HepG2 (cell line): ENCODE data around the gene ARL3. TPM values are rescaled to one million over a fixed set of nuclear protein-coding genes. Genes with fewer than 3 reads are reported as not detected.

ENCODE experiments used
- CREBL2 ChIP-seq: sonication (generic); formaldehyde crosslinking; IDR thresholded peaks from 2 replicates; pipeline ENCODE4 v1.8.1; 2023; ENCODE audit warnings: missing genetic modification reagents, mild to moderate bottlenecking, borderline replicate concordance
- DR1 ChIP-seq: sonication (generic); formaldehyde crosslinking; IDR thresholded peaks from 2 replicates; pipeline ENCODE4 v1.8.0; 2021; ENCODE audit warnings: mild to moderate bottlenecking, missing genetic modification reagents, inconsistent platforms
- ELF4 ChIP-seq: sonication (generic); formaldehyde crosslinking; IDR thresholded peaks from 2 replicates; pipeline ENCODE4 v1.5.0; 2020; ENCODE audit warnings: missing genetic modification reagents, mild to moderate bottlenecking, moderate library complexity, borderline replicate concordance
- FOXO4 ChIP-seq: sonication (generic); formaldehyde crosslinking; conservative IDR thresholded peaks from 2 replicates; pipeline ENCODE4 v1.8.1; 2023; ENCODE audit warnings: missing genetic modification reagents
- JUNB ChIP-seq: sonication (generic); formaldehyde crosslinking; IDR thresholded peaks from 2 replicates; pipeline ENCODE4 v1.8.0; 2022; ENCODE audit warnings: missing genetic modification reagents, mild to moderate bottlenecking, borderline replicate concordance
- KLF6 ChIP-seq: IDR thresholded peaks from 2 replicates; pipeline ENCODE4 v1.8.0; 2016; ENCODE audit warnings: missing biosample characterization, missing genetic modification reagents
- KMT2A ChIP-seq: sonication (generic); formaldehyde crosslinking; IDR thresholded peaks from 2 replicates; pipeline ENCODE4 v1.4.0; 2020; ENCODE audit warnings: missing genetic modification reagents
- MIER3 ChIP-seq: IDR thresholded peaks from 2 replicates; pipeline ENCODE4 v1.6.1; 2016; ENCODE audit warnings: missing compliant biosample characterization, borderline replicate concordance
- PHF21A ChIP-seq: sonication (generic); formaldehyde crosslinking; IDR thresholded peaks from 2 replicates; pipeline ENCODE4 v1.5.0; 2020; ENCODE audit warnings: mild to moderate bottlenecking, missing genetic modification reagents
- RARA ChIP-seq: IDR thresholded peaks from 2 replicates; pipeline ENCODE4 v1.6.1; 2016; ENCODE audit warnings: missing genetic modification reagents, missing compliant biosample characterization
- RNF219 ChIP-seq: sonication (generic); formaldehyde crosslinking; IDR thresholded peaks from 2 replicates; pipeline ENCODE4 v1.5.0; 2020; ENCODE audit warnings: mild to moderate bottlenecking, missing genetic modification reagents
- SATB2 ChIP-seq: sonication (generic); formaldehyde crosslinking; IDR thresholded peaks from 2 replicates; pipeline ENCODE4 v1.5.0; 2020; ENCODE audit warnings: missing genetic modification reagents
- SPEN ChIP-seq: sonication (generic); formaldehyde crosslinking; IDR thresholded peaks from 2 replicates; pipeline ENCODE4 v1.5.1; 2020; ENCODE audit warnings: low read depth, mild to moderate bottlenecking, missing genetic modification reagents
- ZNF121 ChIP-seq: sonication (generic); formaldehyde crosslinking; IDR thresholded peaks from 2 replicates; pipeline ENCODE4 v1.5.0; 2020; ENCODE audit warnings: mild to moderate bottlenecking, missing genetic modification reagents
- ZNF503 ChIP-seq: sonication (generic); formaldehyde crosslinking; IDR thresholded peaks from 2 replicates; pipeline ENCODE4 v1.4.0; 2020; ENCODE audit warnings: missing genetic modification reagents
- ZSCAN20 ChIP-seq: sonication (generic); formaldehyde crosslinking; IDR thresholded peaks from 2 replicates; pipeline ENCODE4 v1.4.0; 2020; ENCODE audit warnings: missing genetic modification reagents, mild to moderate bottlenecking, borderline replicate concordance
- polyA plus RNA-seq, 8 experiments: library from polyadenylated mRNA; depleted of rRNA in 3 of 8; stranded (reverse) in 7 of 8; unstranded in 1 of 8; fragments of >200 nt; fragmentation: Illumina TruSeq in 4 of 8; extraction: Trizol in 4 of 8; gene quantifications; 2 replicates each; pipeline versions ENCODE4 v1.2.1 to v1.2.3, GENCODE V29; 2011 to 2016; ENCODE audit warnings: low read depth in 4 of 8, missing spikeins in 1 of 8, mixed read lengths in 1 of 8; ENCODE audit not compliant: insufficient read depth in 1 of 8
- total RNA-seq, 5 experiments: library from RNA; depleted of rRNA; stranded (reverse); fragments of >200 nt; fragmentation: Illumina TruSeq; extraction: Trizol; gene quantifications; 2 replicates each; pipeline ENCODE4 v1.2.3, GENCODE V29; 2016; ENCODE audit warnings: low read depth in 1 of 5
- TF ChIP-seq, protein P1 (sequence below): sonication (generic); formaldehyde crosslinking; IDR thresholded peaks from 2 replicates; pipeline ENCODE4 v1.8.1; 2023; ENCODE audit warnings: mild to moderate bottlenecking, missing genetic modification reagents, borderline replicate concordance
- TF ChIP-seq, protein P2 (sequence below), 2 experiments: sonication (generic) in 1 of 2; formaldehyde crosslinking in 1 of 2; IDR thresholded peaks; 2 replicates each; pipeline versions ENCODE4 v1.4.0 to v1.6.1; 2016 to 2020; ENCODE audit warnings: borderline replicate concordance in 1 of 2, low read depth in 1 of 2, mild to moderate bottlenecking in 1 of 2, missing genetic modification reagents in 1 of 2

Gene ARL3
- total and polyA plus RNA-seq, 2 of the 13 experiments (the other 11 are each of a cell fraction or from before 2014, with no cell fraction given), result 5.2 to 6.6 TPM

- no peak for TF ChIP-seq FOXO4 (CRISPR knock-in tag)
- no peak for TF ChIP-seq ZNF121 (CRISPR knock-in tag)
- no peak for TF ChIP-seq CREBL2 (CRISPR knock-in tag)
- no peak for TF ChIP-seq KLF6 (CRISPR knock-in tag)
- no peak for TF ChIP-seq PHF21A (CRISPR knock-in tag)
- peak; percentile 53 for TF ChIP-seq RARA (CRISPR knock-in tag)
- TF ChIP-seq, protein P1, sequence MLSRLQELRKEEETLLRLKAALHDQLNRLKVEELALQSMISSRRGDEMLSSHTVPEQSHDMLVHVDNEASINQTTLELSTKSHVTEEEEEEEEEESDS (CRISPR knock-in tag), result no peak
- TF ChIP-seq ELF4 (CRISPR knock-in tag), result no peak
- TF ChIP-seq MIER3, result peak; percentile 30; the same call in 1 of the 2 replicates
- TF ChIP-seq SATB2 (CRISPR knock-in tag), result no peak
- no peak for TF ChIP-seq RNF219 (CRISPR knock-in tag)
- TF ChIP-seq ZSCAN20 (CRISPR knock-in tag), result no peak
- no peak for TF ChIP-seq KMT2A (CRISPR knock-in tag)
- TF ChIP-seq ZNF503 (CRISPR knock-in tag), result no peak
- no peak for TF ChIP-seq JUNB (CRISPR knock-in tag)
- TF ChIP-seq, protein P2, sequence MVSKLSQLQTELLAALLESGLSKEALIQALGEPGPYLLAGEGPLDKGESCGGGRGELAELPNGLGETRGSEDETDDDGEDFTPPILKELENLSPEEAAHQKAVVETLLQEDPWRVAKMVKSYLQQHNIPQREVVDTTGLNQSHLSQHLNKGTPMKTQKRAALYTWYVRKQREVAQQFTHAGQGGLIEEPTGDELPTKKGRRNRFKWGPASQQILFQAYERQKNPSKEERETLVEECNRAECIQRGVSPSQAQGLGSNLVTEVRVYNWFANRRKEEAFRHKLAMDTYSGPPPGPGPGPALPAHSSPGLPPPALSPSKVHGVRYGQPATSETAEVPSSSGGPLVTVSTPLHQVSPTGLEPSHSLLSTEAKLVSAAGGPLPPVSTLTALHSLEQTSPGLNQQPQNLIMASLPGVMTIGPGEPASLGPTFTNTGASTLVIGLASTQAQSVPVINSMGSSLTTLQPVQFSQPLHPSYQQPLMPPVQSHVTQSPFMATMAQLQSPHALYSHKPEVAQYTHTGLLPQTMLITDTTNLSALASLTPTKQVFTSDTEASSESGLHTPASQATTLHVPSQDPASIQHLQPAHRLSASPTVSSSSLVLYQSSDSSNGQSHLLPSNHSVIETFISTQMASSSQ (IDR thresholded peaks at IDR 0.05; ENCODE audit: low read depth), result no peak
- TF ChIP-seq, protein P2 (CRISPR knock-in tag; IDR thresholded peaks at IDR 0.05; ENCODE audit: borderline replicate concordance), result no peak
- 0 out of 2 replicates have a peak, but pooled peaks have one; percentile 12 for TF ChIP-seq SPEN (CRISPR knock-in tag)
- TF ChIP-seq DR1 (CRISPR knock-in tag), result no peak
These were observed 86.4 kb downstream of the ARL3 start (continued) for GRCh38 chr10:102627736-102628293.
